ENCODE data around the gene TRAPPC12.
"Not testable (repeated sequence)": the region's sequence is repeated elsewhere in the genome, so short reads cannot be mapped to it uniquely, and the experiment has no call there.

Gene TRAPPC12

DNA sequence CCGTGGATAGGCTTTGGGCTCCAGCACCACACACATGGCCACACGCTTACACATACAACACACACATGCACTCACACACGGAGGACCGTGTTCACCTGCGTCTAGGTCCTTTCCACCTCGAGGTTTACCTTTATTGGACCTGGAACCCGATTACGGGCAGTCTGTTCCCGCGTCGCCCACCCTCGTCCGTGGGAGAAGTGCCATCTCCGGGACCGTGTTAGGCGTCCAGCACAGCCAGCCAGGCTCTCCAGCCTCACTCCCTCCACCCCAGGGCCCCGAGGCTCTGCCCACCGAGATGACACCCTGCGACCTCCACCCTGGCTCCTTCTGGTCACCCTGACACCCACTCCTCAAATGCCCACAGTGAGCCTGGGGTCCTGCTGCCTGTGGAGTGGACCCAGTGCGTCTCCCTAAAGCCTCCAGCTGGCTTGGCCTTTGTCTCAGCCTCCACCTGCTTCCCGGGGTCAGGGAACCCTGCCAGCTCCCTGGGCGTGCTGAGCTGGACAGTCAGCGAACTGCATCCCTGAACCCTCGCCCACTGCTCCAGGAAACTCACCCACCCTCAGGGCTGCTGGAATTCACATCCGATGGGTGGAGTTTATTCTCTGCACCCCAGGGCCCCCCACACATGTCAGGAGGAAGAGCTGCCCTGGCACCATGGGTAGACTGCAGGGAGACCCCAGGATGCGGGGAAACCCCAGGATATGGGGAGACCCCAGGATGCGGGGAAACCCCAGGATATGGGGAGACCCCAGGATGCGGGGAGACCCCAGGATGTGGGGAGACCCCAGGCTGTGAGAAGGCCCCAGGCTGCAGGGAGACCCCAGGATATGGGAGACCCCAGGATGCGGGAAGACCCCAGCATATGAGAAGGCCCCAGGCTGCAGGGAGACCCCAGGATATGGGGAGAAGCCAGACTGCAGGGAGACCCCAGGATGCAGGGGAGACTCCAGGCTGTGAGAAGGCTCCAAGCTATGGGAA is 106.8 kb downstream of the TRAPPC12 start:
- no peak for DNase-seq (ENCODE audit: low read depth in 2 of 2)

- no peak for DNase-seq (ENCODE audit: low read depth in 2 of 2)
These were observed 107.5 kb downstream of the TRAPPC12 start for GRCh38 chr2:3487028-3487425.

DNA sequence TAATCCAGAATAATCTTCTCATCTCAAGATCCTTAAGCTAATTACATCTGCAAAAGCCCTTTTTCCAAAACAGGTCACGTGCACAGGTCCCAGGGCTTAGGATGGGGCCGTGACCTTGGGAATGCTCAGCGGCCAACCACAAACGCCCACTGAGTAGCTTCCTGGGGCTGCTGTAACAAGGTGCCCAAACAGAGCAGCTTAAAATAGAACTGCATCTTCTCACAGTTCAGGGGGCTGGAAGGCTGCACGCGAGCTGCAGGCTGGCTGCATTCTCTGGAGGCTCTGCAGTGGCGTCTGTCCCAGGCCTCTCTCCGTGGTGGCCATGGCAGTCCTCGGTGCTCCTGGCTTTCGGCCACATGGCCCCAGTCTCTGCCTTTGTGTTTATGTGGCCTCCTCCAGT is 107.9 kb downstream of the TRAPPC12 start:
- no peak for DNase-seq (ENCODE audit: low read depth in 2 of 2)

DNA sequence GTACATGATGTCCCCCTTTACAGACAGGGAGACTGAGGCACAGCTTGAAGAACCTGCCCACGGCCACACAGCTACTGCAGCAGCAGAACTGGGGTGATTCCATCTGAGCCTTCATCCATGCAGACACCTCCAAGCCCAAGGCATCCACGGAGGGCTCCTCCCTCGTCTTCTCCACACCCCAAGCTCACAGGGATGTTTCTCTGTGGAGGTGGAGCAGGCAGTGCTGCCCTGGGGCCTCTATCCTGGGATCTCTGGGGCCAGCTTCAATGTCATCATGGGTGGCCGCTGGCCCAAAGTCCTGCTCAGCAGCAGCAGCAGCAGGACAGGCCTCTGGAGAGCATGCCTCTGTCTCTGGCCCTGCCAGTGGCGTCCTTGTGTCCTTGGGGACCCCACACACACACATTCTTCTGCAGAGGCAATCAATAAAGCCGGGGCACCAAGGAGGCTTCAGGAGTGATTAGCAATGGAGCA is 108.6 kb downstream of the TRAPPC12 start:
- DNase-seq (ENCODE audit: low read depth in 2 of 2): no peak

GRCh38 chr2:3488855-3489763 is 109.6 kb downstream of the TRAPPC12 start:
- DNase-seq (ENCODE audit: low read depth in 2 of 2): no peak

- DNase-seq (ENCODE audit: low read depth in 2 of 2): no peak
These were observed 110.2 kb downstream of the TRAPPC12 start for GRCh38 chr2:3489764-3490115.

DNA sequence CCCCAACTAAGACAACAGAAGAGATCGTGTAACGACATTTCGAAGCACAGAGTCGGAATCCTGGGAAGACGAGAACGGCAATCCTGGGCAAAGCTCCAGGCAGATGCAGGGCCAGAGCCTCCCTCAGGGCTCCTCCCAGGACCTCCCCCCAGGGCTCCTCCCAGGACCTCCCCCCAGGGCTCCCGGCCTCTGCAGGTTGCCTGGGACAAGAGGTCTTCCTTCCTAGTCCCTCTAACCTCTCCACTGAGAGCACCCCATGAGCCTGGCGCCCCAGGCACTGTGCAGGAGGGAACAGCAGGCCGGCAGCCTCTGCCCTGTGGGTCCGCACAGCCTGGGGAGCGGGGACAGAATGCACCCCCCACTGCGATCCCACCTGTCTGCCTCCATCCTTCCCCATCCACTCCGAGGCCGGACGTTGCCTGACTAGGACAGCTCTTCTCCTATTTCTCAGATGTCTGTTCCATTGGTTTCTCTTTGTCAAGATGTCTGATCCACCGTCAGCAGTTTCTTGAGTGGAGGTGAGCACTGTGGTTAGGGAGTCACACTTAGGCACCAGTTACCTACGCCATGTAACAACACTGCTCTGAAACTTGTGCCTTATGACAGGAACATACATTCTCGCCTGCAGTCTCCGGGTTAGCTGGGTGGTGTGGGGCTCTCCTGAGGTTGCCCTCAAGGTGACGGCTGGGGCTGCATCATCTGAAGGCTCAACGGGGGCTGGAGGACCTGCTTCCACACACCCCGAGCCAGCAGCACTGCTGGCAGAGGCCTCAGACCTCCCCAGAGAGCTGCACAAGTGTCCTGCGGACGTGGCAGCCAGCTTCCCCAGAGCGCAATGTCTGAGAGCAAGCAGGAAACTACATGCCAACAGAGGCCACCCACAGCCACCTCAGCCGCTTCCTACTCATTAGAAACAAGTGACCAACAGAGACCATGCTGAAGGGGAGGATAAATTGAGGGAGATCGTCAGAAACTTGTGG is 111.0 kb downstream of the TRAPPC12 start:
- DNase-seq (ENCODE audit: low read depth in 2 of 2): no peak

DNA sequence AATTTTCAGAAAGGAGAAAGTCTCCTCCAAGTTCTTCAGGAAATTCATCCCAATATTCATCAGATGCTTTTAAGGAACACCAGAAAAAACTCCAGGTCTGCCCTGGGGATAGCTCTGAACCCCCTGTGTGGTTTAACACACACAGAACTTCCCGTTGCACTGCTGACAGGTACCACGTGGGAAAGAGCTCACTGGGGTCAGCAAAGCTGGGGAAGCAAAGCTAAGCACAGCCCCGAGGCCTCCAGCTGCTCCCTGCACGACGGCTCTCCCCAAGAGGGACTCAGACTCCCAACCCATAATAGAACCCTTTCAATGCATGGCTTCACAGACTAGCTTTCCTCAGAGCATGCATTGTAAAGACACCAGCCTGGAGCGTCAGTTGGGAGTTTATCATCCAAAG is 111.8 kb downstream of the TRAPPC12 start:
- no peak for DNase-seq (ENCODE audit: low read depth in 2 of 2)

GRCh38 chr2:3491716-3492474 is 112.4 kb downstream of the TRAPPC12 start:
- no peak for DNase-seq (ENCODE audit: low read depth in 2 of 2)

- not testable (repeated sequence) for DNase-seq (ENCODE audit: low read depth in 2 of 2)
These were observed 112.9 kb downstream of the TRAPPC12 start for GRCh38 chr2:3492475-3492787.

GRCh38 chr2:3492951-3493614 is 113.6 kb downstream of the TRAPPC12 start:
- no peak for DNase-seq (ENCODE audit: low read depth in 2 of 2)

GRCh38 chr2:3493615-3494007 is 114.1 kb downstream of the TRAPPC12 start:
- no peak for DNase-seq (ENCODE audit: low read depth in 2 of 2)

DNA sequence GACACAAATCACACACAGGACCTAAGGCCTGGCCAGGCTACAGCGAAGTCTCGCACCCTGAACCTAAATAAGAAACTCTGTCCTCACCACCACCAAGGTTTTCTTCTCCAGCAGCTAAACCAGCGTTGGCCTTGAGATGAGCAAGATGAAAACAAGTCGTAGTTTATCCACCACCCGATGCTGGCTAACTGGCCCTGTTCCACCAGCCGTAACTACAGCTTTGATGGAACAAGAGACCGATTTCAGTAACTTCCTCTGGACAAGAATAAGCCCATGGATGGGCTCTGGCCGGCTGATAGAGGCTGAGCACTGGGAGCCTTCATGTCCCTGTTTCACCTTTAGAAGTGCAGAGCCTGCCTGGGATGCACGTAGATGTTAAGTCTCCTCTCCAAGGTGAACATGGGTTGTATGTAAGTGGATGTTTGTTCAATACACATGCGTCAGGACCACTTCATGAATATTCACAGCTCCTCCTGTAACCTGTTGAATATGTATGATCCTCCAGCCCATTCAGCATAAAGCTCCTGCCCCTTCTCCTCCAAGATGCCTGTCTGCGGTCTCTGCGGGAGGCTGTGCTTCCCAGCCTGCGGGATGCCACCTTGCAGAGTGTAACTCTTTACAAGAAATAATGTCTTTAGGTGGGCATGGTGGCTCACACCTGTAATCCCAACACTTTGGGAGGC is 115.6 kb downstream of the TRAPPC12 start:
- no peak for DNase-seq (ENCODE audit: low read depth in 2 of 2)

GRCh38 chr2:3496708-3497080 is 117.2 kb downstream of the TRAPPC12 start:
- not testable (repeated sequence) for DNase-seq (ENCODE audit: low read depth in 2 of 2)

DNA sequence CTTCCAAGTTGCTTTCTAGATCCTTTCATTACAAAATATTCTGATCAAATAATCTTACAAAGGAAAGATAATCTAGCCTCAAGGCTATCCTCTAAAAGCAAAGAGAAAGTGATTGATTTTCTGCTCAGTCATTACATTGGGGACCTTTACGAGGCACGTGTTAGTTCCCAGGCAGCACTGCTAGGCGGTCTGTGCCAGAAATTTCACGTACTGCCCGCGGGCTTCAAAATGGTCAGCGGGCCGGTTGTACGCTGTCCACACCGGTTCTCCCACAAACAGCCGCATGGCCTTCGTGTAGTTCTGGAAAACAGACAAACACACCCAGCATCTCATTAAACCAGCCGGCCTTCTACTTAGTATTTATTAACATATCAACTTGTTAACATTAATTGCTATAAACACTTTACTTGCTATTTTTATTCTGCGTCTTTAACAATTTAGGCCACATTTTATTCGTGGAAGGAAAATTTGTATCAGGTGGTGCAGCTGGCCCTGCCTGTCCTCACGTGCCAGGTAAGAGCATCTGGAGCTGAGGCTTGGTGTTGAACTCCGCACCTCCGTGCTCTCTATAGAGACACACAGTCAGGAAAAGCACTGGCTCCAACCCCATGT is 119.4 kb downstream of the TRAPPC12 start:
- DNase-seq (ENCODE audit: low read depth in 2 of 2): no peak

- DNase-seq (ENCODE audit: low read depth in 2 of 2): no peak
These were observed 120.9 kb downstream of the TRAPPC12 start for GRCh38 chr2:3500326-3500899.

DNA sequence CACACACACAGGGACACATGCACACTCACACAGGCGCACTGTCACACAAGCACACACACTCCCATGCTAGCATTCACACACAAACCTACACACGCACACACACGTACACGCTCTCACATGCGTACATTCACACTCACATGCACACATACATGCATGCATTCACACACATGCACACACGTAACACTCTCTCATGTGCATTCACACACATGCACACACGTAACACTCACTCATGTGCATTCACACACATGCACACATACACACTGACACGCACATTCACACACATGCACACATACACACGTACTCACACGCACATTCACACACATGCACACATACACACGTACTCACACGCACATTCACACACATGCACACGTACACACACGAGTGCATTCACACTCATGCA is 123.6 kb downstream of the TRAPPC12 start:
- no peak for DNase-seq (ENCODE audit: low read depth in 2 of 2)

DNA sequence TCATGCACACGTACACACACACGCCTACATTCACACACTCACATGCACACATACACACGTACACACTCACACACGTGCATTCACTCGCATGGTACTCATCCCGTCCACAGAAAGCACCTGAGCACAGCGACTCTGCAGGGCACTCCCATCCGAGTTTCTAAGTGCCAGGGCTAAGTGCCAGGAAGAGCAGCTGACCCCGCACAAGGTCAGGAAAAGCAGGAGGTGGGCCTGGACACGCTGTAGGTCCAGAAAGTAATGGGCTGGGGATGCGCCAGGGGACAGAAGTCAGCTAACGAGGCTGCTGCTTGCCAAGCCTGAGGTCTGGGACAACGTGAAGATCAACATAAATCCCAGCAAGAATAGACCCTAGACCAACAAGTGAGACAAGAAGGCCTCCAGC is 124.0 kb downstream of the TRAPPC12 start:
- no peak for DNase-seq (ENCODE audit: low read depth in 2 of 2)

GRCh38 chr2:3504741-3505140 is 125.2 kb downstream of the TRAPPC12 start:
- no peak for DNase-seq (ENCODE audit: low read depth in 2 of 2)

All from stimulated activated CD8-positive, alpha-beta memory T cell treated with anti-CD3 and anti-CD28 coated beads, Interleukin-7, amount 100 ng/mL, for 4 hours (primary cell).